Mesenchymal stem cell (in vitro differentiated cells and primary cell): ENCODE results near the gene ZPBP2.
"Not testable (repeated sequence)": the region's sequence is repeated elsewhere in the genome, so short reads cannot be mapped to it uniquely, and the experiment has no call there.

Source experiments
- DNase-seq: peaks from one replicate; pipeline ENCODE4 v3.0.0-alpha.2; 2013
- H2AFZ ChIP-seq: one replicate; pipeline ENCODE4 v1.6.1; 2013; ENCODE audit warnings: low read depth, mild to moderate bottlenecking, control low read depth, inconsistent platforms, low read length, moderate library complexity
- H2AK5ac ChIP-seq: 2 replicates; pipeline ENCODE4 v1.6.1; 2013; ENCODE audit warnings: low read length, moderate library complexity, mild to moderate bottlenecking, inconsistent platforms; ENCODE audit not compliant: severe bottlenecking
- H2BK120ac ChIP-seq: one replicate; pipeline ENCODE4 v1.6.1; 2013; ENCODE audit warnings: low read depth, mild to moderate bottlenecking, inconsistent platforms, low read length, moderate library complexity
- H2BK12ac ChIP-seq, 2 experiments: one replicate each; pipeline ENCODE4 v1.6.1; 2013; ENCODE audit warnings: inconsistent platforms in 2 of 2, low read length in 2 of 2, mild to moderate bottlenecking in 2 of 2, moderate library complexity in 2 of 2, control low read depth in 1 of 2
- H2BK15ac ChIP-seq: one replicate; pipeline ENCODE4 v1.6.1; 2013; ENCODE audit warnings: mild to moderate bottlenecking, low read depth, inconsistent platforms; ENCODE audit not compliant: poor library complexity, severe bottlenecking
- H2BK5ac ChIP-seq: 2 replicates; pipeline ENCODE4 v1.6.1; 2013; ENCODE audit warnings: low read depth, mild to moderate bottlenecking, low read length, control low read depth, inconsistent platforms; ENCODE audit not compliant: poor library complexity, severe bottlenecking
- H3K14ac ChIP-seq, 2 experiments: one replicate each; pipeline ENCODE4 v1.6.1; 2013; ENCODE audit warnings: inconsistent platforms in 2 of 2, low read length in 2 of 2, control low read depth in 1 of 2, mild to moderate bottlenecking in 1 of 2, moderate library complexity in 1 of 2
- H3K18ac ChIP-seq, 2 experiments: one replicate each; pipeline ENCODE4 v1.6.1; 2013; ENCODE audit warnings: inconsistent platforms in 2 of 2, low read length in 2 of 2, control low read depth in 1 of 2, low read depth in 1 of 2, mild to moderate bottlenecking in 1 of 2
- H3K23ac ChIP-seq, 2 experiments: one replicate each; pipeline ENCODE4 v1.6.1; 2013; ENCODE audit warnings: inconsistent platforms in 2 of 2, low read length in 2 of 2, mild to moderate bottlenecking in 2 of 2, moderate library complexity in 2 of 2, control low read depth in 1 of 2
- H3K27ac ChIP-seq: 2 replicates; pipeline ENCODE4 v1.5.1; 2013; ENCODE audit warnings: mild to moderate bottlenecking, moderate library complexity, low read length, control low read depth, inconsistent platforms; ENCODE audit not compliant: poor library complexity, severe bottlenecking
- H3K27me3 ChIP-seq, 2 experiments: 2 replicates each; pipeline versions ENCODE4 v1.6.1 to v1.7.0; 2013; ENCODE audit warnings: low read length in 2 of 2, mild to moderate bottlenecking in 2 of 2, moderate library complexity in 2 of 2, control low read depth in 1 of 2, inconsistent platforms in 1 of 2; ENCODE audit not compliant: control insufficient read depth in 1 of 2, insufficient read depth in 1 of 2
- H3K36me3 ChIP-seq, 2 experiments: 2 replicates each; pipeline versions ENCODE4 v1.6.1 to v1.7.0; 2013; ENCODE audit warnings: low read length in 2 of 2, control low read depth in 1 of 2, inconsistent platforms in 1 of 2, low read depth in 1 of 2, mild to moderate bottlenecking in 1 of 2; ENCODE audit not compliant: insufficient read depth in 2 of 2, control insufficient read depth in 1 of 2
- H3K4ac ChIP-seq, 2 experiments: one replicate each; pipeline ENCODE4 v1.6.1; 2013; ENCODE audit warnings: inconsistent platforms in 2 of 2, low read length in 2 of 2, mild to moderate bottlenecking in 2 of 2, moderate library complexity in 2 of 2, control low read depth in 1 of 2, low read depth in 1 of 2
- H3K4me1 ChIP-seq: 2 replicates; pipeline ENCODE4 v1.6.1; 2013; ENCODE audit warnings: low read depth, low read length, control low read depth; ENCODE audit not compliant: control insufficient read depth, insufficient read depth
- H3K4me2 ChIP-seq: 2 replicates; pipeline ENCODE4 v1.6.1; 2013; ENCODE audit warnings: low read length, mild to moderate bottlenecking, inconsistent platforms; ENCODE audit not compliant: poor library complexity, severe bottlenecking
- H3K4me3 ChIP-seq, 2 experiments: 2 replicates each; pipeline versions ENCODE4 v1.5.1 to v1.7.0; 2013; ENCODE audit warnings: low read length in 2 of 2, mild to moderate bottlenecking in 2 of 2, control low read depth in 1 of 2, low read depth in 1 of 2; ENCODE audit not compliant: insufficient read depth in 1 of 2
- H3K79me1 ChIP-seq: replicated peaks from 2 replicates; pipeline ENCODE4 v1.6.1; 2013; ENCODE audit warnings: mild to moderate bottlenecking, control low read depth, low read length, inconsistent platforms; ENCODE audit not compliant: poor library complexity, severe bottlenecking
- H3K9ac ChIP-seq: 2 replicates; pipeline ENCODE4 v1.7.0; 2013; ENCODE audit warnings: mild to moderate bottlenecking, low read length, moderate library complexity
- H3K9me3 ChIP-seq: 2 replicates; pipeline ENCODE4 v1.7.0; 2013; ENCODE audit warnings: mild to moderate bottlenecking, low read length; ENCODE audit not compliant: control insufficient read depth
- H4K8ac ChIP-seq: one replicate; pipeline ENCODE4 v1.6.1; 2013; ENCODE audit warnings: inconsistent platforms, mild to moderate bottlenecking, low read length, moderate library complexity
- H4K91ac ChIP-seq: one replicate; pipeline ENCODE4 v1.6.1; 2013; ENCODE audit warnings: mild to moderate bottlenecking, low read length, inconsistent platforms
- WGBS: methylation state at CpG from one replicate; pipeline ENCODE4 v1.1.7; 2013; ENCODE audit warnings: mixed read lengths; 5-methylcytosine and 5-hydroxymethylcytosine counted together

Gene ZPBP2

DNA sequence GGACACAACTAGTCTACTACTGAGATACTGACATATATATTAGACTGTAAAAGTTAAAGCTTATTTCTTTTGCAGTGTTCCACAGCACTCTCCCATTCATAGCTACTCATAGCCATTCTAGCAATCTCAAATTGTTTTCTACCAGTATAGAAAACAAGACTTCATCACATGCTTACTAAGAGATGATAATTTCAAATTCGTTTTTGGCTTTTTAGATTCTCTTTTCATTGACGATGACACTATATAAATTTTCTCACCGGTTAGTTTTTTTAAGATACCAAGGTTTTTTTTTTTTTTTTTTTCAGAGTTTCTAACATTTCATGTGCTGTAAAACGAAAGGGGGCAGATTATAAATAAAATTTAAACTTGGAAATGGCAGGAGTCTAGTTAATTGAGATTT lies 21.8 kb upstream of the ZPBP2 start:
- no peak for DNase-seq
- no peak overlapping the region for H2AK5ac ChIP-seq
- H3K4me1 ChIP-seq: no peaks in the 10 kb centered on the region
- 0% methylated on average over 1 of the region's 4 CpGs for WGBS
- no peak overlapping the region for H3K18ac ChIP-seq
- no peak overlapping the region for H3K4ac ChIP-seq
- H3K4me3 ChIP-seq: no peak overlapping the region
- no peak overlapping the region for H2BK5ac ChIP-seq
- H2BK15ac ChIP-seq: no peak overlapping the region
- H2AFZ ChIP-seq: no peak overlapping the region
- no peak overlapping the region for H2BK12ac ChIP-seq
- no peak overlapping the region for H3K9ac ChIP-seq
- no peak overlapping the region for H4K91ac ChIP-seq
- H3K27me3 ChIP-seq: peaks cover 7 to 69% of the 10 kb centered on the region in 2 experiments
- no peak overlapping the region for H3K14ac ChIP-seq
- H3K79me1 ChIP-seq: no peaks in the 10 kb centered on the region
- H3K23ac ChIP-seq: no peak overlapping the region
- H3K9me3 ChIP-seq: no peaks in the 10 kb centered on the region
- no peaks in the 10 kb centered on the region for H3K36me3 ChIP-seq
- no peak overlapping the region for H3K27ac ChIP-seq
- H3K4me2 ChIP-seq: no peak overlapping the region
- no peak overlapping the region for H4K8ac ChIP-seq
- H2BK120ac ChIP-seq: no peak overlapping the region

- H2BK120ac ChIP-seq: no peak overlapping the region
- no peak overlapping the region for H3K23ac ChIP-seq
- no peak overlapping the region for H2BK15ac ChIP-seq
- no peak overlapping the region for H2BK5ac ChIP-seq
- H3K14ac ChIP-seq: no peak overlapping the region
- H3K27ac ChIP-seq: no peak overlapping the region
- H2AK5ac ChIP-seq: no peak overlapping the region
- H3K9ac ChIP-seq: no peak overlapping the region
- no peaks in the 10 kb centered on the region for H3K4me1 ChIP-seq
- no peak overlapping the region for H3K18ac ChIP-seq
- peaks cover 3 to 70% of the 10 kb centered on the region in 2 experiments for H3K27me3 ChIP-seq
- H3K4me2 ChIP-seq: no peak overlapping the region
- H4K91ac ChIP-seq: no peak overlapping the region
- H3K79me1 ChIP-seq: no peaks in the 10 kb centered on the region
- H2AFZ ChIP-seq: no peak overlapping the region
- 85% methylated on average over 3 of the region's 4 CpGs for WGBS
- H2BK12ac ChIP-seq: no peak overlapping the region
- no peak for DNase-seq
- no peak overlapping the region for H3K4me3 ChIP-seq
- no peak overlapping the region for H4K8ac ChIP-seq
- H3K9me3 ChIP-seq: no peaks in the 10 kb centered on the region
- no peaks in the 10 kb centered on the region for H3K36me3 ChIP-seq
- no peak overlapping the region for H3K4ac ChIP-seq
Measured at GRCh38 chr17:39848600-39848999, 19.4 kb upstream of the ZPBP2 start.

- H3K27me3 ChIP-seq: peaks cover 6 to 67% of the 10 kb centered on the region in 2 experiments
- H3K79me1 ChIP-seq, DNase-seq, H3K14ac ChIP-seq, H3K9me3 ChIP-seq, H3K27ac ChIP-seq, H2BK5ac ChIP-seq, H3K4me3 ChIP-seq, H3K4me2 ChIP-seq, H3K4me1 ChIP-seq, H2AK5ac ChIP-seq, H3K9ac ChIP-seq, H2BK12ac ChIP-seq, H2AFZ ChIP-seq, H3K18ac ChIP-seq, H2BK120ac ChIP-seq, H2BK15ac ChIP-seq, H3K4ac ChIP-seq, H3K23ac ChIP-seq, H4K8ac ChIP-seq, H4K91ac ChIP-seq, H3K36me3 ChIP-seq: not testable (repeated sequence)
Measured at GRCh38 chr17:39850186-39850585, 17.8 kb upstream of the ZPBP2 start.

GRCh38 chr17:39852239-39852638 lies 15.8 kb upstream of the ZPBP2 start:
- Histone ChIP-seq H3K9ac (no peak overlapping the region), H2BK15ac (no peak overlapping the region)
- 48% methylated on average over 3 of the region's 3 CpGs for WGBS

More at GRCh38 chr17:39852239-39852638, 15.8 kb upstream of the ZPBP2 start:
- no peak overlapping the region for H3K14ac ChIP-seq
- no peak overlapping the region for H2BK120ac ChIP-seq
- no peak overlapping the region for H4K91ac ChIP-seq
- no peak overlapping the region for H3K27ac ChIP-seq
- H2AK5ac ChIP-seq: no peak overlapping the region
- no peak overlapping the region for H2BK5ac ChIP-seq
- DNase-seq: no peak
- no peak overlapping the region for H3K4me2 ChIP-seq
- H2AFZ ChIP-seq: no peak overlapping the region
- H3K4ac ChIP-seq: no peak overlapping the region
- H3K4me3 ChIP-seq: no peak overlapping the region
- H3K23ac ChIP-seq: no peak overlapping the region
- H3K79me1 ChIP-seq: no peaks in the 10 kb centered on the region
- H3K27me3 ChIP-seq: peaks cover 6 to 52% of the 10 kb centered on the region in 2 experiments
- H3K9me3 ChIP-seq: no peaks in the 10 kb centered on the region
- no peak overlapping the region for H2BK12ac ChIP-seq
- no peak overlapping the region for H3K18ac ChIP-seq
- no peaks in the 10 kb centered on the region for H3K36me3 ChIP-seq
- no peaks in the 10 kb centered on the region for H3K4me1 ChIP-seq
- no peak overlapping the region for H4K8ac ChIP-seq
